ENCODE measurements around the gene C5orf15. TPM values are rescaled to one million over a fixed set of nuclear protein-coding genes. Genes with fewer than 3 reads are reported as not detected.

The C5orf15 gene
- total RNA-seq, 1 experiment from 2014 or later, result 63.2 TPM

GRCh38 chr5:134003817-134004625 is 35.6 kb upstream of the C5orf15 start:
- in situ Hi-C loops (cut with HindIII; ENCODE audit: low pct_unique_long_range_greater_than_20kb, low sequenced_read_pairs), result no loop called here
- no peak for TF ChIP-seq SIN3A (IDR thresholded peaks at IDR 0.05; ENCODE audit: borderline replicate concordance, insufficient read depth, low read depth, low read length)
- no peak for TF ChIP-seq CTCF (IDR thresholded peaks at IDR 0.05)
- TF ChIP-seq REST (IDR thresholded peaks at IDR 0.05; ENCODE audit: insufficient read depth in 1 of 2, low read depth in 2 of 2, low read length in 1 of 2), result no peak
- TF ChIP-seq POLR2AphosphoS5 (IDR thresholded peaks at IDR 0.05; ENCODE audit: low read depth, low read length), result no peak; the same call in 1 of the 2 replicates
- TF ChIP-seq TCF7L2 (IDR thresholded peaks at IDR 0.05; ENCODE audit: low read depth, low read length), result no peak
- Histone ChIP-seq H3K27me3 (ENCODE audit: control insufficient read depth, insufficient read depth, low read length) (no peaks in the 10 kb centered on the region), H3K27ac (ENCODE audit: low read length) (peak overlapping the region; percentile 95), H3K4me1 (ENCODE audit: control insufficient read depth, insufficient read depth, low read length) (peaks cover 60% of the 10 kb centered on the region), H3K9me3 (ENCODE audit: control insufficient read depth, insufficient read depth, low read depth, low read length) (no peaks in the 10 kb centered on the region), H3K4me3 (ENCODE audit: low read depth in 2 of 2, low read length in 2 of 2) (peak overlapping the region; percentile 79 to 82), H3K36me3 (ENCODE audit: control insufficient read depth, insufficient read depth, low read length) (peaks cover 6% of the 10 kb centered on the region; the same call in 1 of the 2 replicates)
- peak; percentile 55 for ATAC-seq
- intact Hi-C loops (cut with micrococcal nuclease; ENCODE audit: unreplicated experiment), result no loop called here
- DNase-seq (ENCODE audit: low read depth, low spot score), result no peak
- POLR2A ChIA-PET, result interaction anchor here (0.6 to 1.0 kb wide), 3 partner anchors 18 to 50 kb away, joined by 3 to 11 read pairs (median 9); no protein-coding TSS in a partner anchor
- CTCF ChIA-PET, result no interaction called here
- BruUV-seq (replicated peaks), result no TSS peak

GRCh38 chr5:134003064-134003816 is 34.8 kb upstream of the C5orf15 start:
- POLR2A ChIA-PET, result interaction anchor here (0.7 to 1.0 kb wide), 3 partner anchors 13 to 23 kb away, joined by 3 to 9 read pairs (median 8); no protein-coding TSS in a partner anchor
- ATAC-seq, result no peak
- peak; percentile 52; the same call in 1 of the 2 replicates for TF ChIP-seq POLR2AphosphoS5 (IDR thresholded peaks at IDR 0.05; ENCODE audit: low read depth, low read length)
- TF ChIP-seq TCF7L2 (IDR thresholded peaks at IDR 0.05; ENCODE audit: low read depth, low read length), result no peak
- Histone ChIP-seq H3K4me1 (ENCODE audit: control insufficient read depth, insufficient read depth, low read length) (peaks cover 64% of the 10 kb centered on the region), H3K4me3 (ENCODE audit: low read depth in 2 of 2, low read length in 2 of 2) (peak overlapping the region; percentile 79 to 82), H3K27ac (ENCODE audit: low read length) (peak overlapping the region; percentile 95), H3K9me3 (ENCODE audit: control insufficient read depth, insufficient read depth, low read depth, low read length) (no peaks in the 10 kb centered on the region), H3K36me3 (ENCODE audit: control insufficient read depth, insufficient read depth, low read length) (peaks cover 6% of the 10 kb centered on the region; the same call in 1 of the 2 replicates), H3K27me3 (ENCODE audit: control insufficient read depth, insufficient read depth, low read length) (no peaks in the 10 kb centered on the region)
- intact Hi-C loops (cut with micrococcal nuclease; ENCODE audit: unreplicated experiment) (no loop called here), in situ Hi-C loops (cut with HindIII; ENCODE audit: low pct_unique_long_range_greater_than_20kb, low sequenced_read_pairs) (no loop called here)
- no peak for DNase-seq (ENCODE audit: low read depth, low spot score)
- CTCF ChIA-PET, result interaction anchor here (0.7 kb wide), 1 partner anchor 173 kb away, joined by 3 read pairs; the partner anchor contains the start of gene SKP1
- BruUV-seq (replicated peaks), result TSS peak; percentile 75
